H1 (cell line): ENCODE data around the gene MBD5.

Source experiments
- CTCF ChIP-seq, 3 experiments: IDR thresholded peaks; 1 replicate in 2 of 3; 2 replicates in 1 of 3; pipeline versions ENCODE4 v1.5.1 to v1.6.1; 2011; ENCODE audit warnings: low read length in 3 of 3, mild to moderate bottlenecking in 3 of 3, inconsistent platforms in 2 of 3, low read depth in 1 of 3, moderate library complexity in 1 of 3; ENCODE audit not compliant: insufficient read depth in 1 of 3; ENCODE audit errors: control extremely low read depth in 1 of 3
- GABPA ChIP-seq: IDR thresholded peaks from 2 replicates; pipeline ENCODE4 v1.6.1; 2011; ENCODE audit warnings: mild to moderate bottlenecking, low read length, moderate library complexity, borderline replicate concordance; ENCODE audit not compliant: insufficient read depth
- HDAC6 ChIP-seq: IDR thresholded peaks from one replicate; pipeline ENCODE4 v1.7.1; 2012; ENCODE audit warnings: low read depth, mild to moderate bottlenecking, inconsistent platforms, low read length, moderate library complexity
- POLR2A ChIP-seq, 2 experiments: IDR thresholded peaks; 1 replicate in 1 of 2; 2 replicates in 1 of 2; pipeline ENCODE4 v1.6.1; 2011; ENCODE audit warnings: low read depth in 2 of 2, low read length in 2 of 2, mild to moderate bottlenecking in 2 of 2; ENCODE audit errors: control extremely low read depth in 1 of 2
- POLR2AphosphoS5 ChIP-seq: IDR thresholded peaks from 2 replicates; pipeline ENCODE4 v1.6.1; 2011; ENCODE audit warnings: low read depth, low read length
- RAD21 ChIP-seq, 2 experiments: IDR thresholded peaks in 1 of 2; conservative IDR thresholded peaks in 1 of 2; 2 replicates each; pipeline ENCODE4 v1.6.1; 2011; ENCODE audit warnings: low read depth in 2 of 2, low read length in 2 of 2, improper control_type of control experiment in 1 of 2, inconsistent platforms in 1 of 2, mild to moderate bottlenecking in 1 of 2, moderate library complexity in 1 of 2
- SIRT6 ChIP-seq: IDR thresholded peaks from one replicate; pipeline ENCODE4 v1.7.1; 2012; ENCODE audit warnings: low read length, inconsistent platforms
- SIX5 ChIP-seq: IDR thresholded peaks from 2 replicates; pipeline ENCODE4 v1.6.1; 2011; ENCODE audit warnings: mild to moderate bottlenecking, low read depth, low read length
- SP1 ChIP-seq: IDR thresholded peaks from 2 replicates; pipeline ENCODE4 v1.6.1; 2011; ENCODE audit warnings: low read depth, low read length
- TBP ChIP-seq: IDR thresholded peaks from 2 replicates; pipeline ENCODE4 v1.6.1; 2011; ENCODE audit warnings: low read depth, low read length, improper control_type of control experiment
- YY1 ChIP-seq: IDR thresholded peaks from 2 replicates; pipeline ENCODE4 v1.6.1; 2011; ENCODE audit warnings: low read depth, mild to moderate bottlenecking, low read length
- TF ChIP-seq, protein P1 (sequence below): IDR thresholded peaks from 2 replicates; pipeline ENCODE4 v1.6.1; 2011; ENCODE audit warnings: low read depth, mild to moderate bottlenecking, low read length; ENCODE audit not compliant: insufficient read depth
- TF ChIP-seq, protein P2 (sequence below): IDR thresholded peaks from 2 replicates; pipeline ENCODE4 v1.6.1; 2012; ENCODE audit warnings: inconsistent platforms

GRCh38 chr2:148410899-148411298 lies 390.0 kb downstream of the MBD5 start:
- TF ChIP-seq POLR2A (IDR thresholded peaks at IDR 0.05; ENCODE audit: control extremely low read depth in 1 of 2, low read depth in 2 of 2, low read length in 2 of 2), result no peak
- no peak for TF ChIP-seq CTCF (IDR thresholded peaks at IDR 0.05; ENCODE audit: control extremely low read depth in 1 of 3, insufficient read depth in 1 of 3, low read depth in 1 of 3, low read length in 3 of 3)
- TF ChIP-seq, protein P1, sequence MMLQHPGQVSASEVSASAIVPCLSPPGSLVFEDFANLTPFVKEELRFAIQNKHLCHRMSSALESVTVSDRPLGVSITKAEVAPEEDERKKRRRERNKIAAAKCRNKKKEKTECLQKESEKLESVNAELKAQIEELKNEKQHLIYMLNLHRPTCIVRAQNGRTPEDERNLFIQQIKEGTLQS, result no peak
- no peak for TF ChIP-seq GABPA
- TF ChIP-seq SIRT6, result no peak
- no peak for TF ChIP-seq YY1
- TF ChIP-seq, protein P2, sequence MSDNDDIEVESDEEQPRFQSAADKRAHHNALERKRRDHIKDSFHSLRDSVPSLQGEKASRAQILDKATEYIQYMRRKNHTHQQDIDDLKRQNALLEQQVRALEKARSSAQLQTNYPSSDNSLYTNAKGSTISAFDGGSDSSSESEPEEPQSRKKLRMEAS, result no peak
- no peak for TF ChIP-seq RAD21 (IDR thresholded peaks at IDR 0.05 in 1 of 2, conservative IDR thresholded peaks at IDR 0.05 in 1 of 2; ENCODE audit: low read depth in 2 of 2, low read length in 2 of 2)
- no peak for TF ChIP-seq POLR2AphosphoS5
- TF ChIP-seq SP1, result no peak
- no peak for TF ChIP-seq TBP
- TF ChIP-seq HDAC6, result no peak
- no peak for TF ChIP-seq SIX5
